Measurements from ENCODE around the gene OLFML2B.
"Not testable (repeated sequence)": the region's sequence is repeated elsewhere in the genome, so short reads cannot be mapped to it uniquely, and the experiment has no call there.

OLFML2B gene

DNA sequence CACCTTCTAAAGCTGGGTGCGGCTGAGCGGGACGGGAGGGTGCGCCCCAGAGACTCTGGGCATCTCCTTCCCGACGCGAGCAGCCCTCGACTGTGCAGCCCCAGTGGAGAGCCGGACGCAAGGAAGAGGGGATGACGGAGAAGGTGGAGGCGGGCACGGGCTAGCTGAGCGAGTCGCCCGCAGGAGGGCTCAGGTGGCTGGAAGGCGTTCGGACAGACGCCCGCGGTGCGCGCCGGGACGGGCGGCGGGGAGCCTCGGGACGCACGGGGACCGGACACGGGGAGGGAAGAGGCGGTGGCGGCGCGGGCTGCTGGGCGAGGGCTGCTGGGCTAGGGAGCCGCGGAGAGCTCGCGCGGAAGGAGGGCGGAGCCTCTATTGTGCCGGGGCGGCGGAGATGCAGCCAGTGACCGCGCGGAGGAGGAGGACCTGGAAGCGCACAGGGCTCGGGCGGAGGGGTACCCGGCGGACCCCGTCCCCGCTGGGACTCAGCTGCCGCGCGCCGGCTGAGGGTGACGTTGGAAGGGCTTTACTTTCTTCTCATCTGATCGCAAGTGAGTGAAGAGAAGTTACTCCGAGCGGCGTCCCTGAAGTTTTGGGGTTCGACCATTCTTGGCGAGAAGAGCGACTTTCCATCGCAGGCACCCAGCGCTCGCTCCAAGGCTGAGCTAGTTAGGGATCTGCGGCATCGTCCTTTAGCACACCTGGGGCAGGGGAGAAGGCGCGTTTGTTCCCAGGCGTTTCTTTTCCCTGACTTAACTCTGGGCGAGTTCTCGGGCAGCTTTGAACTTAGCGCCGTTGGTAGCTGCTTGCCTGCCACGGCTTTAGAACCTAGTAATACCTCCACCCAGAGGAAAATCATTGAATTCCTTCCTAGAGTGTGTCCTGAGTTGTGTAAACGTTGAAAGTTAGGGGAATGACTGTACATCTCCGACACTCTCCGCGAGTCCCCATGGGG lies at the start of gene OLFML2B:
Gene OLFML2B (minus strand): TSS at position 323 of the 955 bp plus-strand sequence. CDS start 439 bp downstream, outside the sequence.
- Mint-ChIP-seq H3K4me1 (ENCODE audit: low read depth) (peaks cover 63% of the 10 kb centered on the region), H3K36me3 (ENCODE audit: low read depth) (peaks cover 23% of the 10 kb centered on the region), H3K27ac (peak within 1 kb of the TSS; percentile 95), H3K4me3 (peak within 1 kb of the TSS; percentile 94), H3K27me3 (peaks cover 35% of the 10 kb centered on the region), H3K9me3 (peaks cover 7% of the 10 kb centered on the region)
- intact Hi-C loops (cut with micrococcal nuclease): loop anchor here (1.0 to 5.0 kb wide), 2 partner anchors 22 to 72 kb away; no protein-coding TSS in a partner anchor

DNA sequence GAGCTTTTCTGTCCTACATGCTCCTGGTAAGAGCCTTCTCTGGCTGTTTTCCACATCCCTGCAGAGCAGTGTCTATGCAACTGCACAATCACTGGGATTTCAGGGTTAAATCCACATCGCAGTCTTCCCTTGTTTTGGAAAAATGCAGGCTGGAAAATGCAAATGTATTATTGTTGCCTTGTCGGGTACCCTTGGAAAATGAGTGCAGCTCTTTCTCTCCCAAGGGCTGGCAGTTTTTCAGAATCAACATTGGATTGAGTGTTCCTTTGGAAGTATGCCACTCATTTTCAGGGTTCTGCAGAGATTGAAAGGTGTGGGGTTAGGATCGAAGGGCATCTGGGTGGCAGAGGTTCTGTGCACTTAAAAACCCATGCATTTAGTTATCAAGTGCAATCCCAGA lies 49.1 kb upstream of the OLFML2B start:
- H3K9me3 Mint-ChIP-seq: no peaks in the 10 kb centered on the region
- intact Hi-C loops (cut with micrococcal nuclease): no loop called here
- H3K27ac Mint-ChIP-seq: no peak overlapping the region
- H3K36me3 Mint-ChIP-seq (ENCODE audit: low read depth): no peaks in the 10 kb centered on the region
- peaks cover 51% of the 10 kb centered on the region for H3K27me3 Mint-ChIP-seq
- no peak overlapping the region for H3K4me3 Mint-ChIP-seq
- H3K4me1 Mint-ChIP-seq (ENCODE audit: low read depth): peaks cover 7% of the 10 kb centered on the region

DNA sequence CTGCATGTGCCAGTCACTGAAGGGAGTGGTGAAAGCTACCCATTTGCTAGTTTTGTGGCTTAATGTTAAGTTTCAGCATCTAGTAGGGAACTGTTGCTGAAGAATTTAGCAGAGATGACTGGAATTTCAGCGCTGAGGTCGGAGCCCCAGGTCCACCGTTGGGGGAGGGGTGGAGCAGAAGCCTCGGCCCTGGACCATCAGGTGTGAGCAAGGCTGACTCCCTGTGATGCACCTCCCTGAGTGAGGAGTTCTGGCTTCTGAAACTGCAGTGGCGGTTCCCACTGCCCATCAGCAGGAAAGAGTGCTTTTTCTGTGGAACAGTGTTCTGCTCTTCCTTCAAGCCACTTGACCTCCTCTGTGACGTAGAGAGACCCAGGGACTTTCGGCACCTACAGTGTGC lies 47.2 kb upstream of the OLFML2B start:
- peaks cover 7% of the 10 kb centered on the region for H3K4me1 Mint-ChIP-seq (ENCODE audit: low read depth)
- H3K36me3 Mint-ChIP-seq (ENCODE audit: low read depth): no peaks in the 10 kb centered on the region
- no peak overlapping the region for H3K27ac Mint-ChIP-seq
- H3K4me3 Mint-ChIP-seq: no peak overlapping the region
- peaks cover 55% of the 10 kb centered on the region for H3K27me3 Mint-ChIP-seq
- H3K9me3 Mint-ChIP-seq: no peaks in the 10 kb centered on the region
- intact Hi-C loops (cut with micrococcal nuclease): no loop called here

GRCh38 chr1:162070094-162070748 lies 46.6 kb upstream of the OLFML2B start:
- peaks cover 10% of the 10 kb centered on the region for H3K4me1 Mint-ChIP-seq (ENCODE audit: low read depth)
- H3K27ac Mint-ChIP-seq: no peak overlapping the region
- peaks cover 55% of the 10 kb centered on the region for H3K27me3 Mint-ChIP-seq
- H3K9me3 Mint-ChIP-seq: no peaks in the 10 kb centered on the region
- no peaks in the 10 kb centered on the region for H3K36me3 Mint-ChIP-seq (ENCODE audit: low read depth)
- intact Hi-C loops (cut with micrococcal nuclease): no loop called here
- peak overlapping the region; percentile 80 for H3K4me3 Mint-ChIP-seq

- intact Hi-C loops (cut with micrococcal nuclease): no loop called here
- H3K4me1 Mint-ChIP-seq (ENCODE audit: low read depth): peaks cover 13% of the 10 kb centered on the region
- H3K27ac Mint-ChIP-seq: no peak within 1 kb of the TSS
- no peaks in the 10 kb centered on the region for H3K36me3 Mint-ChIP-seq (ENCODE audit: low read depth)
- peaks cover 54% of the 10 kb centered on the region for H3K27me3 Mint-ChIP-seq
- no peaks in the 10 kb centered on the region for H3K9me3 Mint-ChIP-seq
- H3K4me3 Mint-ChIP-seq: peak within 1 kb of the TSS; percentile 80
Observed at GRCh38 chr1:162069334-162070093, 45.8 kb upstream of the OLFML2B start, which contains the start of gene NOS1AP. Gene NOS1AP (plus strand): TSS chr1:162069691. CDS start chr1:162070178, 487 bp downstream.

DNA sequence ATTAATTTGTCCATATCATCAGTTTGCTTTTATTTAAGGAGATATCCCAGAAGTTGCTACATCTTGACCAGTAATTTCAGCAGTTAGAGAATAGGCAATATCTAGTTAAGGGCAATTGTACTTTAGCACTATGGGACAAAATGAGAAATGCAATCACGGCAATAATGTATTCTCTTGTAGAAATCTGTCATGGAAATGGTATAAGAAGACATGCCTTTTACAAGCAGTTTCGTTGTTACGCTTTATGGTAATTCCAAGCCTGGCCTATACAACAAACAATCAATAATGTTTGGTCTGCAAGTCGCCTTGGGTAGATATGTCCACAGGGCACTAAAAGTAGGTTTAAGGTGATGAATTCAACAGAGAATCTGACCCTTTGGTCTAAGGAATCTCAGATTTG lies 44.6 kb upstream of the OLFML2B start:
- H3K4me3 Mint-ChIP-seq: no peak overlapping the region
- no peaks in the 10 kb centered on the region for H3K9me3 Mint-ChIP-seq
- intact Hi-C loops (cut with micrococcal nuclease): no loop called here
- H3K36me3 Mint-ChIP-seq (ENCODE audit: low read depth): no peaks in the 10 kb centered on the region
- H3K27me3 Mint-ChIP-seq: peaks cover 54% of the 10 kb centered on the region
- H3K27ac Mint-ChIP-seq: no peak overlapping the region
- H3K4me1 Mint-ChIP-seq (ENCODE audit: low read depth): peaks cover 13% of the 10 kb centered on the region

GRCh38 chr1:162067466-162067865 lies 43.8 kb upstream of the OLFML2B start:
- Mint-ChIP-seq H3K4me1 (ENCODE audit: low read depth) (peaks cover 13% of the 10 kb centered on the region), H3K4me3 (no peak overlapping the region), H3K27me3 (peaks cover 51% of the 10 kb centered on the region), H3K9me3 (no peaks in the 10 kb centered on the region), H3K27ac (no peak overlapping the region), H3K36me3 (ENCODE audit: low read depth) (no peaks in the 10 kb centered on the region)
- intact Hi-C loops (cut with micrococcal nuclease): no loop called here

DNA sequence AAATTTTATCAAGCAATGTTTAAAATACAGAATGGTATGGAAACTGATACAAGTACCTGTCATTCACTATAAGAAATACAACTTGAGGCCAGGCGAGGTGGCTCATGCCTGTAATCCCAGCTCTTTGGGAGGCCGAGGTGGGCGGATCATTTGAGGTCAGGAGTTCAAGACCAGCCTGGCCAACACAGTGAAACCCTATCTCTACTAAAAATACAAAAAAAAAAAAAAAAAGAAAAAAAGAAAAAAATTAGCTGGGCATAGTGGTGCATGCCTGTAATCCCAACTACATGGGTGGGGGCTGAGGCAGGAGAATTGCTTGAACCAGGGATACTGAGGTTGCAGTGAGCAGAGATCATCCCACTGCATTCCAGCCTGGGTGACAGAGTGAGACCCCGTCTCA lies 43.2 kb upstream of the OLFML2B start:
- H3K4me3 Mint-ChIP-seq; H3K27ac Mint-ChIP-seq; H3K36me3 Mint-ChIP-seq (ENCODE audit: low read depth); intact Hi-C loops (cut with micrococcal nuclease); H3K9me3 Mint-ChIP-seq: not testable (repeated sequence)
- Mint-ChIP-seq H3K4me1 (ENCODE audit: low read depth) (peaks cover 13% of the 10 kb centered on the region), H3K27me3 (peaks cover 46% of the 10 kb centered on the region)

- Mint-ChIP-seq H3K36me3 (ENCODE audit: low read depth) (no peaks in the 10 kb centered on the region), H3K9me3 (no peaks in the 10 kb centered on the region), H3K4me1 (ENCODE audit: low read depth) (peaks cover 8% of the 10 kb centered on the region), H3K4me3 (no peak overlapping the region), H3K27me3 (peaks cover 31% of the 10 kb centered on the region), H3K27ac (no peak overlapping the region)
- intact Hi-C loops (cut with micrococcal nuclease): no loop called here
Observed at GRCh38 chr1:162065016-162065415, 41.3 kb upstream of the OLFML2B start.

DNA sequence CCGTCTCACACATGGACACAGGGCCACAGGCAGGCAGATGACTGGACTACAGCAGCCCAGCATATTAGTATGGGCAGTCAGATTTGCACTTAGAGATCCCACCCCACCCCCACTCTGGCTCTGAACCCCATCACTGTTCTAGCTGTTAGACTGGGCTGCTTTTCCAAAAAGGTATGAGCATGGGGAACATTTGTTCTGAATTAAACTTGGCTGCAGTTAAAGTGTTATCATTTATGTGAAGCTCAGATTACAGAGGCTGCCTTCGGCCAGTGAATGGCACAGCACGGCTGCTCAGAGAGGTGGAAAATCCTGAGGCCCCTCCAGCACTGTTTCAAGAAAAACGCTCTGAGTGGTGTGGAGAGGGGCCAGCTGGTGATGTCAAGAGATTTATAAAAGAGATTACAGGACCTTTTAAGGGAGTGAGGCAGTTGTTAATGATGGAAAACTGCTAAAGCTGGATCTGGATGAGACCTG lies 38.9 kb upstream of the OLFML2B start:
- Mint-ChIP-seq H3K27me3 (peaks cover 19% of the 10 kb centered on the region), H3K36me3 (ENCODE audit: low read depth) (no peaks in the 10 kb centered on the region), H3K4me3 (no peak overlapping the region), H3K4me1 (ENCODE audit: low read depth) (peaks cover 6% of the 10 kb centered on the region), H3K9me3 (no peaks in the 10 kb centered on the region), H3K27ac (no peak overlapping the region)
- intact Hi-C loops (cut with micrococcal nuclease): no loop called here

DNA sequence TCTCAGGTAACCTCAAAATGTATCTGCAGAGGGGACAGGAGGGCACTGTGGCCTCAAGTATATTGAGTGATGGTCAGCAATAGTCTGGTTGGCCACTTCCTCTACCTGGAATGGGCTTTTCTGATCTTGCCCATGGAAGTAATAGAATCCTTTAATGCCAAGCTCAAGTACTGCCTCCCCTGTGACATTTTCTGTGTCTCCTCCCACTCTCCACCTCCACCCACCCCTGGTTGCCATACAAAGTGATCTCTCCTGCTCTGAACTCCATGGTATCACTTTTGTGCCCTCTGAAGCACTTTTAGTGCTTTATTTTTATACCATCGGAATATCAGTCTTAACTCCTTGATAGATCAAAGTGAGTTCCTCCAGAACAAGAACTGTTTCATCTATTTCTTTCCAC lies 36.6 kb upstream of the OLFML2B start:
- Mint-ChIP-seq H3K9me3 (no peaks in the 10 kb centered on the region), H3K27me3 (peaks cover 12% of the 10 kb centered on the region), H3K4me3 (no peak overlapping the region), H3K4me1 (ENCODE audit: low read depth) (peaks cover 4% of the 10 kb centered on the region), H3K27ac (no peak overlapping the region), H3K36me3 (ENCODE audit: low read depth) (no peaks in the 10 kb centered on the region)
- intact Hi-C loops (cut with micrococcal nuclease): no loop called here

DNA sequence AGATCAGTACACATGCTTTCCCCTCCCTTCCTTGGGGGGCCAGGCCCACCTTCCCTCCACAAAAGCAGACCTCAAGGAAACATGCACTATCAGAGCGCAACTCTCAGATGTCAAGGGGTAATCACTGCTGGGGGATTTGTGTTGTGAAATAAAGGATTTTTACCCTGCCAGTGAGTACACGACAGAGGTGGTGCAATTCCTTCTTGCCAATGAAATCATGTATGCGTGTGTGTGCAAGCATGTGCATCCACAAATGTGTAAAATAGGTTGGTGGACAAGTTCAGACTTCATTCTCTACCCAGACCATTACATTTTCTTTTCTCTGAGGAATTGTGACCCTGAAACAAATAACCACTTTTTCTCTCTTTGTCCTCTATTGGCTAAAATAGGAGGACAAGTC lies 36.1 kb upstream of the OLFML2B start:
- Mint-ChIP-seq H3K27me3 (peaks cover 12% of the 10 kb centered on the region), H3K4me3 (no peak overlapping the region), H3K4me1 (ENCODE audit: low read depth) (no peaks in the 10 kb centered on the region), H3K9me3 (no peaks in the 10 kb centered on the region), H3K36me3 (ENCODE audit: low read depth) (no peaks in the 10 kb centered on the region), H3K27ac (no peak overlapping the region)
- intact Hi-C loops (cut with micrococcal nuclease): loop anchor here (5.0 kb wide), 3 partner anchors 448 to 743 kb away; partner anchors contain the start of gene DDR2

DNA sequence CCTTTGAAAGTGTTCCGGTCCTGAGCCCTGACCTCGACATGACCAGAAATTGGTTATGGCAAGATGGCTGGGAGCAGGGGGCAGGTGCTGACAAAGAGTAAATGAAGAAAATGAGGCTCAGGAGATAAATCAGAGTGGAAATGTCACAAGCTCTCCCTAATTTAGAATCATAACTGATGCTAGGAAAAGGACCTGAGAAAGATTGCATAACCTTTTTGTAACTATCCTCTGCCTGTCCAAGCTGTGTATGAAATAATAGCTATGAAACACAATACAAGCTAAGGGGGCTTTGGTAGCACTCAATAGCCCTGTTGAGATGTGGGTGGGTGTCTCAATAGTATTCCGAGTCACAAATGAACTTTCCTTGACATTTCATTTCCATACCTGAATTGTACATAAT lies 32.9 kb upstream of the OLFML2B start:
- Mint-ChIP-seq H3K36me3 (ENCODE audit: low read depth) (no peaks in the 10 kb centered on the region), H3K4me3 (no peak overlapping the region)
- intact Hi-C loops (cut with micrococcal nuclease): loop anchor here (1.0 to 5.0 kb wide), 5 partner anchors 220 to 746 kb away; partner anchors contain the start of gene DDR2

More for the DNA sequence above, 32.9 kb upstream of the OLFML2B start:
- Mint-ChIP-seq H3K27ac (no peak overlapping the region), H3K4me1 (ENCODE audit: low read depth) (peaks cover 4% of the 10 kb centered on the region), H3K27me3 (peaks cover 6% of the 10 kb centered on the region), H3K9me3 (no peaks in the 10 kb centered on the region)
